MCF 10A (cell line): ENCODE data around the gene NDUFS3. TPM values are rescaled to one million over a fixed set of nuclear protein-coding genes. Genes with fewer than 3 reads are reported as not detected.
"Not testable (repeated sequence)": the region's sequence is repeated elsewhere in the genome, so short reads cannot be mapped to it uniquely, and the experiment has no call there.

ENCODE experiments used
- BruUV-seq: library from RNA; stranded (reverse); fragments of 400-500 nt; replicated peaks from 2 replicates; lab custom pipeline; 2021; lab: Mats Ljungman, UMichigan
- CTCF ChIA-PET: fragments of 300-600 bp; sonication (Branson Sonifier 250); formaldehyde crosslinking; extraction: SDS; loops from one replicate; lab custom pipeline; 2021; ENCODE audit warnings: antibody characterized with exemption, inconsistent platforms; lab: Yijun Ruan, JAX
- POLR2A ChIA-PET: fragments of 300-600, 350-650 bp; sonication (Branson Sonifier 250); formaldehyde crosslinking; extraction: SDS; loops from one replicate; lab custom pipeline; 2020; ENCODE audit warnings: antibody characterized with exemption, inconsistent platforms; lab: Yijun Ruan, JAX
- DNase-seq: peaks from one replicate; pipeline ENCODE4 v3.0.0-alpha.2; 2018; ENCODE audit not compliant: unreplicated experiment
- H3K27ac Mint-ChIP-seq: one replicate; pipeline ENCODE4 v1.8.0; 2022; ENCODE audit warnings: mild to moderate bottlenecking, low read depth, mixed read lengths; ENCODE audit not compliant: unreplicated experiment
- H3K27me3 Mint-ChIP-seq: one replicate; pipeline ENCODE4 v1.8.0; 2022; ENCODE audit warnings: mixed read lengths; ENCODE audit not compliant: insufficient read depth, unreplicated experiment
- H3K36me3 Mint-ChIP-seq: one replicate; pipeline ENCODE4 v1.8.0; 2022; ENCODE audit warnings: mild to moderate bottlenecking, moderate library complexity, mixed read lengths; ENCODE audit not compliant: insufficient read depth, unreplicated experiment
- H3K4me1 Mint-ChIP-seq: one replicate; pipeline ENCODE4 v1.8.0; 2022; ENCODE audit warnings: mixed read lengths; ENCODE audit not compliant: insufficient read depth, unreplicated experiment
- H3K4me3 Mint-ChIP-seq: one replicate; pipeline ENCODE4 v1.8.0; 2022; ENCODE audit warnings: mild to moderate bottlenecking, moderate library complexity, mixed read lengths; ENCODE audit not compliant: unreplicated experiment
- H3K9me3 Mint-ChIP-seq: one replicate; pipeline ENCODE4 v1.8.0; 2022; ENCODE audit warnings: mixed read lengths; ENCODE audit not compliant: unreplicated experiment
- CTCF ChIP-seq: fragments of 200-600 bp; IDR thresholded peaks from one replicate; pipeline ENCODE4 v1.8.0; 2022; ENCODE audit warnings: antibody characterized with exemption, mild to moderate bottlenecking; ENCODE audit not compliant: unreplicated experiment
- intact Hi-C: fragments of 100-400 bp; cut with micrococcal nuclease; formaldehyde crosslinking; loops from 2 replicates; pipeline ENCODE4 v1.14.1; 2022
- total RNA-seq: library from RNA; stranded (reverse); gene quantifications from 2 replicates; pipeline ENCODE4 v1.2.3, GENCODE V29; 2022

The NDUFS3 gene
- total RNA-seq, 1 experiment from 2014 or later, result 120 TPM

GRCh38 chr11:47560426-47560825 is 18.4 kb upstream of the NDUFS3 start:
- TF ChIP-seq CTCF, result no peak
- H3K27ac Mint-ChIP-seq, result no peak overlapping the region
- no TSS peak for BruUV-seq
- ChIA-PET POLR2A (no interaction called here), CTCF (interaction anchor here (0.7 to 0.8 kb wide), 2 partner anchors 28 to 136 kb away, joined by 3 to 6 read pairs; no protein-coding TSS in a partner anchor)
- DNase-seq, result peak; percentile 37
- H3K27me3 Mint-ChIP-seq, result no peaks in the 10 kb centered on the region
- intact Hi-C loops, result no loop called here
- no peak overlapping the region for H3K4me3 Mint-ChIP-seq
- no peaks in the 10 kb centered on the region for H3K9me3 Mint-ChIP-seq
- H3K36me3 Mint-ChIP-seq, result no peaks in the 10 kb centered on the region
- H3K4me1 Mint-ChIP-seq, result peaks cover 6% of the 10 kb centered on the region

GRCh38 chr11:47562393-47562792 is 16.5 kb upstream of the NDUFS3 start:
- CTCF ChIA-PET, result not testable (repeated sequence)

GRCh38 chr11:47564366-47564765 is 14.5 kb upstream of the NDUFS3 start:
- H3K9me3 Mint-ChIP-seq, intact Hi-C loops, H3K27me3 Mint-ChIP-seq, DNase-seq, H3K4me1 Mint-ChIP-seq, H3K4me3 Mint-ChIP-seq, BruUV-seq, H3K36me3 Mint-ChIP-seq, H3K27ac Mint-ChIP-seq: not testable (repeated sequence)
- POLR2A ChIA-PET, result interaction anchor here (0.6 to 4.6 kb wide), 7 partner anchors 9 to 203 kb away, joined by 3 to 61 read pairs (median 11); partner anchors contain the start of genes CELF1, KBTBD4, NDUFS3 and PSMC3
- CTCF ChIA-PET, result interaction anchor here (0.7 to 3.1 kb wide), 5 partner anchors 11 to 190 kb away, joined by 3 to 22 read pairs (median 4); partner anchors contain the start of genes CELF1 and NDUFS3

More at GRCh38 chr11:47562393-47562792, 16.5 kb upstream of the NDUFS3 start:
- BruUV-seq, H3K9me3 Mint-ChIP-seq, intact Hi-C loops, H3K4me1 Mint-ChIP-seq, H3K4me3 Mint-ChIP-seq, H3K27me3 Mint-ChIP-seq, H3K36me3 Mint-ChIP-seq, DNase-seq, H3K27ac Mint-ChIP-seq: not testable (repeated sequence)
- POLR2A ChIA-PET, result interaction anchor here (1.2 kb wide), 1 partner anchor 10 kb away, joined by 5 read pairs; no protein-coding TSS in a partner anchor

DNA sequence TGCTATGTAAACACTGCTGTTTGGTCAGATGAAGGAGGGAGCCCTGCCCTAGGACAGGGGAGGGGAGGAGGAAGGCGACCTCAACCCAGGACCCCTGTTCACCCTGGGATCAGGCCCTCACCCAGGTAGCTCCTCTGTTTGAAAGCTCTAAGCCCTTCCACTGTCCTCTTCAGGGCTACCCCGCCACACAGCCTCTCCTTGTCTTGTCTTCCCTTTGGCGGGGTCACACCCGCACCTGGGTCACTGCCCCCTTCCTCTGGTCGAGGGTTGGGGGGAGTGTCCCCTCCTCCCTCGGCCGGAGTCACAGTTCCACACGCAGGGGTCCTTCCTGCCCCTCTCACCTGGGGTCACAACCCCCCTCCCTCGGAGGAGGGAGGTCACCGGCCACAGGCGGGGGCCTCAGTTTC is 13.9 kb upstream of the NDUFS3 start:
- Mint-ChIP-seq H3K4me3 (peak overlapping the region; percentile 73), H3K9me3 (no peaks in the 10 kb centered on the region), H3K27me3 (no peaks in the 10 kb centered on the region), H3K4me1 (peaks cover 6% of the 10 kb centered on the region), H3K36me3 (no peaks in the 10 kb centered on the region), H3K27ac (no peak overlapping the region)
- DNase-seq, result no peak
- BruUV-seq, result TSS peak; percentile 39
- no peak for TF ChIP-seq CTCF
- intact Hi-C loops, result no loop called here
- POLR2A ChIA-PET, result interaction anchor here (0.6 to 4.6 kb wide), 9 partner anchors 10 to 139 kb away, joined by 3 to 61 read pairs (median 6); partner anchors contain the start of genes CELF1, KBTBD4, NDUFS3 and PSMC3
- CTCF ChIA-PET, result interaction anchor here (0.7 to 3.1 kb wide), 5 partner anchors 12 to 191 kb away, joined by 3 to 22 read pairs (median 4); partner anchors contain the start of genes CELF1 and NDUFS3
